Stomach (tissue), 9 donors: ENCODE results near the gene ACTN4. TPM values are rescaled to one million over a fixed set of nuclear protein-coding genes. Genes with fewer than 3 reads are reported as not detected.
"Not testable (repeated sequence)": the region's sequence is repeated elsewhere in the genome, so short reads cannot be mapped to it uniquely, and the experiment has no call there.

Source experiments
- DNase-seq, 2 donors: peaks; one replicate each; pipeline versions ENCODE4 v3.0.0 to v3.0.0-alpha.2; 2013 to 2019
- H3K27ac ChIP-seq, 5 donors: fragments of 200-600 bp in 4 of 5; sonication (generic) in 4 of 5; one replicate each; pipeline ENCODE4 v1.5.1; 2013 to 2019; ENCODE audit warnings: mild to moderate bottlenecking in 1 of 5, moderate library complexity in 1 of 5
- H3K27me3 ChIP-seq, 3 donors: fragments of 200-600 bp; sonication (generic); one replicate each; pipeline ENCODE4 v1.5.1; 2017 to 2019; ENCODE audit warnings: mixed run types in 1 of 3
- H3K36me3 ChIP-seq, 4 donors: fragments of 200-600 bp; sonication (generic); 1 replicate in 3 of 4; 2 replicates in 1 of 4; pipeline ENCODE4 v1.5.1; 2016 to 2019
- H3K4me1 ChIP-seq, 4 donors: fragments of 200-600 bp; sonication (generic); one replicate each; pipeline ENCODE4 v1.5.1; 2016 to 2019
- H3K4me3 ChIP-seq, 4 donors: fragments of 200-600 bp; sonication (generic) in 3 of 4; one replicate each; pipeline ENCODE4 v1.5.1; 2016 to 2019; ENCODE audit warnings: mild to moderate bottlenecking in 1 of 4
- H3K9me3 ChIP-seq, 4 donors: fragments of 200-600 bp; sonication (generic); one replicate each; pipeline ENCODE4 v1.5.1; 2016 to 2019
- CTCF ChIP-seq, 7 experiments: fragments of 450-650 bp in 4 of 7; fragments of 200-600 bp in 3 of 7; sonication (generic) in 3 of 7; IDR thresholded peaks; one replicate each; pipeline ENCODE4 v1.5.1; 2016 to 2019; ENCODE audit warnings: antibody characterized with exemption in 7 of 7, control low read depth in 2 of 7, mild to moderate bottlenecking in 1 of 7
- EP300 ChIP-seq: sonication (generic); formaldehyde crosslinking; IDR thresholded peaks from one replicate; pipeline ENCODE4 v1.6.1; 2017; ENCODE audit warnings: antibody characterized with exemption
- POLR2A ChIP-seq, 4 donors: fragments of 450-650 bp; IDR thresholded peaks; one replicate each; pipeline ENCODE4 v1.6.1; 2016; ENCODE audit warnings: antibody characterized with exemption in 4 of 4, control low read depth in 2 of 4, mild to moderate bottlenecking in 1 of 4, moderate library complexity in 1 of 4
- POLR2AphosphoS5 ChIP-seq, 3 donors: sonication (generic); formaldehyde crosslinking; IDR thresholded peaks; one replicate each; pipeline ENCODE4 v1.6.1; 2016; ENCODE audit warnings: antibody characterized with exemption in 3 of 3
- WGBS, 5 donors: extraction: QIAGEN DNeasy Blood & Tissue Kit in 3 of 5; methylation state at CpG; one replicate each; pipeline versions ENCODE4 v1.1.5 to v1.1.7; 2013 to 2018; 5-methylcytosine and 5-hydroxymethylcytosine counted together
- intact Hi-C: fragments of 100-400 bp; cut with DNase I; formaldehyde crosslinking; loops from one replicate; pipeline ENCODE4 v1.15.1; 2023; ENCODE audit warnings: low total_unique reads
- polyA plus RNA-seq, 3 donors: library from polyadenylated mRNA; stranded (reverse); fragments of 200-250 nt; gene quantifications; one replicate each; pipeline ENCODE4 v1.2.3, GENCODE V29; 2013
- total RNA-seq, 5 donors: library from RNA; depleted of rRNA; stranded (reverse); fragments of >200 nt; gene quantifications; one replicate each; pipeline versions ENCODE4 v1.1.0 to v1.2.3, GENCODE V29; 2014 to 2016
- donor health status: healthy with polysubstance abuse.
- donor health status: Bipolar disorder and iron deficiency.
- donor health status: healthy.

Gene ACTN4
- total and polyA plus RNA-seq, 8 donors: 55.3 to 343 (median 261) TPM

GRCh38 chr19:38743394-38744297 lies 96.2 kb downstream of the ACTN4 start:
- WGBS, 5 donors: 74 to 87% (median 81%) methylated on average over 15 to 20 of the region's 20 CpGs
- Histone ChIP-seq H3K4me1 (no peaks in the 10 kb centered on the region), H3K36me3 (no peaks in the 10 kb centered on the region), H3K27me3 (no peaks in the 10 kb centered on the region), H3K9me3 (no peaks in the 10 kb centered on the region), H3K27ac (no peak overlapping the region), H3K4me3 (no peak overlapping the region)
- intact Hi-C loops: no loop called here
- TF ChIP-seq POLR2A (IDR thresholded peaks at IDR 0.05) (no peak), EP300 (no peak), CTCF (IDR thresholded peaks at IDR 0.05) (no peak), POLR2AphosphoS5 (IDR thresholded peaks at IDR 0.05) (no peak)
- no peak for DNase-seq

- no peaks in the 10 kb centered on the region for H3K27me3 ChIP-seq
- H3K4me1 ChIP-seq: no peaks in the 10 kb centered on the region
- no peaks in the 10 kb centered on the region for H3K36me3 ChIP-seq
- no peak within 1 kb of the TSS for H3K4me3 ChIP-seq
- no peak for TF ChIP-seq EP300
- no peak for TF ChIP-seq POLR2A (IDR thresholded peaks at IDR 0.05)
- TF ChIP-seq CTCF (IDR thresholded peaks at IDR 0.05): no peak
- TF ChIP-seq POLR2AphosphoS5 (IDR thresholded peaks at IDR 0.05): no peak
- intact Hi-C loops: no loop called here
- H3K9me3 ChIP-seq: no peaks in the 10 kb centered on the region
- WGBS, 5 donors: 80 to 92% (median 85%) methylated on average over 10 of the region's 10 CpGs
- H3K27ac ChIP-seq: no peak within 1 kb of the TSS
- DNase-seq: no peak
Observed at GRCh38 chr19:38744298-38744681, 96.8 kb downstream of the ACTN4 start, which contains the start of gene CAPN12. CAPN12 (minus strand) TSS chr19:38744474; CDS start chr19:38744165, 309 bp downstream.

- no peaks in the 10 kb centered on the region for H3K27me3 ChIP-seq
- DNase-seq: no peak
- H3K4me1 ChIP-seq: no peaks in the 10 kb centered on the region
- no peak overlapping the region for H3K27ac ChIP-seq
- WGBS, 5 donors: 79 to 90% (median 80%) methylated on average over 6 of the region's 6 CpGs
- H3K36me3 ChIP-seq: no peaks in the 10 kb centered on the region
- TF ChIP-seq EP300: no peak
- no peak for TF ChIP-seq POLR2A (IDR thresholded peaks at IDR 0.05)
- no peak for TF ChIP-seq CTCF (IDR thresholded peaks at IDR 0.05)
- TF ChIP-seq POLR2AphosphoS5 (IDR thresholded peaks at IDR 0.05): no peak
- no peaks in the 10 kb centered on the region for H3K9me3 ChIP-seq
- intact Hi-C loops: no loop called here
- H3K4me3 ChIP-seq: no peak overlapping the region
Observed at GRCh38 chr19:38744874-38745273, 97.4 kb downstream of the ACTN4 start.

GRCh38 chr19:38745316-38745715 lies 97.9 kb downstream of the ACTN4 start:
- H3K9me3 ChIP-seq: no peaks in the 10 kb centered on the region
- H3K27me3 ChIP-seq: no peaks in the 10 kb centered on the region
- no peaks in the 10 kb centered on the region for H3K4me1 ChIP-seq
- no peaks in the 10 kb centered on the region for H3K36me3 ChIP-seq
- H3K4me3 ChIP-seq: no peak overlapping the region
- DNase-seq: no peak
- WGBS, 5 donors: 78 to 91% (median 85%) methylated on average over 7 of the region's 7 CpGs
- H3K27ac ChIP-seq: no peak overlapping the region
- TF ChIP-seq EP300 (no peak), CTCF (IDR thresholded peaks at IDR 0.05) (no peak), POLR2AphosphoS5 (IDR thresholded peaks at IDR 0.05) (no peak), POLR2A (IDR thresholded peaks at IDR 0.05) (no peak)
- intact Hi-C loops: no loop called here

- H3K4me3 ChIP-seq, DNase-seq, intact Hi-C loops, H3K4me1 ChIP-seq, H3K9me3 ChIP-seq, H3K27ac ChIP-seq, H3K27me3 ChIP-seq, H3K36me3 ChIP-seq: not testable (repeated sequence)
- 31 to 63% (median 44%) methylated on average over 3 of the region's 3 CpGs for WGBS, 5 donors
Observed at GRCh38 chr19:38753783-38754182, 106.3 kb downstream of the ACTN4 start.

GRCh38 chr19:38754196-38754595 lies 106.7 kb downstream of the ACTN4 start:
- H3K4me3 ChIP-seq, H3K27me3 ChIP-seq, H3K9me3 ChIP-seq, intact Hi-C loops, H3K36me3 ChIP-seq, DNase-seq, H3K27ac ChIP-seq, H3K4me1 ChIP-seq: not testable (repeated sequence)
- WGBS, 5 donors: 14 to 83% (median 22%) methylated on average over 1 to 2 of the region's 2 CpGs
